Aorta (tissue), 5 donors: ENCODE data around the gene NISCH. TPM values are rescaled to one million over a fixed set of nuclear protein-coding genes. Genes with fewer than 3 reads are reported as not detected.

Experiments
- ATAC-seq: fragments of 200-7000 bp; cut with Tn5 transposase; one replicate; pipeline ENCODE4 v1.9.1; 2022; ENCODE audit warnings: moderate library complexity; ENCODE audit not compliant: low FRiP score
- DNase-seq, 2 donors: peaks; one replicate each; pipeline ENCODE4 v3.0.0-alpha.2; 2020
- H3K27ac ChIP-seq, 2 donors: one replicate each; pipeline ENCODE4 v1.5.1; 2013; ENCODE audit warnings: low read length in 2 of 2, mild to moderate bottlenecking in 2 of 2, moderate library complexity in 2 of 2, control low read depth in 1 of 2, inconsistent platforms in 1 of 2, low read depth in 1 of 2
- H3K27me3 ChIP-seq, 2 donors: one replicate each; pipeline ENCODE4 v1.6.1; 2013; ENCODE audit warnings: control low read depth in 1 of 2, low read length in 1 of 2, mild to moderate bottlenecking in 1 of 2, moderate library complexity in 1 of 2; ENCODE audit not compliant: insufficient read depth in 2 of 2, control insufficient read depth in 1 of 2
- H3K36me3 ChIP-seq, 2 donors: one replicate each; pipeline ENCODE4 v1.6.1; 2013; ENCODE audit warnings: control low read depth in 1 of 2, low read length in 1 of 2, mild to moderate bottlenecking in 1 of 2; ENCODE audit not compliant: insufficient read depth in 2 of 2, control insufficient read depth in 1 of 2
- H3K4me1 ChIP-seq, 2 donors: one replicate each; pipeline ENCODE4 v1.6.1; 2013; ENCODE audit warnings: low read length in 2 of 2, control low read depth in 1 of 2, mild to moderate bottlenecking in 1 of 2, moderate library complexity in 1 of 2; ENCODE audit not compliant: insufficient read depth in 2 of 2, control insufficient read depth in 1 of 2
- H3K4me3 ChIP-seq, 2 donors: one replicate each; pipeline ENCODE4 v1.5.1; 2013; ENCODE audit warnings: low read length in 2 of 2, control low read depth in 1 of 2, mild to moderate bottlenecking in 1 of 2
- H3K9me3 ChIP-seq: one replicate; pipeline ENCODE4 v1.6.1; 2013; ENCODE audit warnings: mild to moderate bottlenecking, low read length; ENCODE audit not compliant: control insufficient read depth
- WGBS, 2 donors: extraction: QIAGEN DNeasy Blood & Tissue Kit; methylation state at CpG; one replicate each; pipeline ENCODE4 v1.1.7; 2013; 5-methylcytosine and 5-hydroxymethylcytosine counted together
- intact Hi-C, 2 donors: fragments of 100-400 bp; cut with DNase I; formaldehyde crosslinking; loops; one replicate each; pipeline versions ENCODE4 v1.14.2 to v1.15.0; 2022
- long read RNA-seq, 2 donors: library from polyadenylated mRNA; unstranded; transcript quantifications; one replicate each; pipeline ENCODE4 v2.0.0, GENCODE V29; 2020 to 2021
- polyA plus RNA-seq, 2 donors: library from polyadenylated mRNA; stranded (reverse); fragments of 200-250 nt; gene quantifications; one replicate each; pipeline ENCODE4 v1.2.3, GENCODE V29; 2013
- total RNA-seq, 2 donors: library from RNA; stranded (reverse); fragmentation: NEBNext Ultra II Directional; extraction: Animal tissue kit (Norgen Biotek cat#: 25700); gene quantifications; one replicate each; pipeline ENCODE4 v1.2.1, GENCODE V29; 2021
- donor health status: healthy with polysubstance abuse.
- donor health status: Bipolar disorder and iron deficiency.
- donor health status: DM: no; HTN: no; CAD: no.
- donor health status: DM: no; HTN: no; CAD: no.
- donor health status: DM: yes; HTN: yes; CAD: no.

NISCH gene
- 100 to 1,000 TPM in 1 of 2 donors, 10 to 100 TPM in 1; 80.9 to 157 TPM for total RNA-seq
- 100 to 1,000 TPM in 1 of 2 donors, 10 to 100 TPM in 1; 13.3 to 122 TPM for polyA plus RNA-seq
- long read RNA-seq, donor 1, transcript NISCH-202 (14 exons, 2,589 nt) = major isoform, 9 of 175 reads
- long read RNA-seq, donor 1, transcript NISCH-212 (13 exons, 3,168 nt) = minor isoform, 5 of 175 reads
- long read RNA-seq, donor 1, partial matches to known transcripts = 141 of 175 reads
- long read RNA-seq, donor 1, other reads (novel, unspliced or antisense) = 20 of 175 reads
- long read RNA-seq, donor 2, full-length matches to known transcripts = 9 of 60 reads
- long read RNA-seq, donor 2, partial matches to known transcripts = 36 of 60 reads
- long read RNA-seq, donor 2, other reads (novel, unspliced or antisense) = 15 of 60 reads

GRCh38 chr3:52455283-52456168 lies at the start of gene NISCH:
Gene NISCH, plus strand, starts transcription at chr3:52455604. Its CDS starts 38 bp downstream, at chr3:52455642.
- intact Hi-C loops = loop anchor here in 1 of 2 donors (5.0 to 10.0 kb wide), 2 partner anchors 82 to 171 kb away; partner anchors contain the start of genes GLYCTK and UQCC5
- peaks cover 0 to 2% of the 10 kb centered on the region in 2 donors for H3K36me3 ChIP-seq
- H3K4me3 ChIP-seq = peak within 1 kb of the TSS; percentile 67 to 86
- peak; percentile 93 for ATAC-seq
- no peaks in the 10 kb centered on the region for H3K9me3 ChIP-seq
- WGBS, 2 donors = 1% methylated on average over 53 to 86 of the region's 86 CpGs
- no peaks in the 10 kb centered on the region for H3K4me1 ChIP-seq
- H3K27ac ChIP-seq = peak within 1 kb of the TSS; percentile 14 to 87
- DNase-seq = peak; percentile 93 to 97
- no peaks in the 10 kb centered on the region for H3K27me3 ChIP-seq

GRCh38 chr3:52406231-52406661 lies 49.2 kb upstream of the NISCH start:
- peak; percentile 40 to 59 for DNase-seq
- WGBS, 2 donors = 88 to 90% methylated on average over 11 of the region's 11 CpGs
- intact Hi-C loops = no loop called here

GRCh38 chr3:52406791-52407510 lies 48.5 kb upstream of the NISCH start:
- Histone ChIP-seq H3K4me1 (no peaks in the 10 kb centered on the region), H3K36me3 (no peaks in the 10 kb centered on the region)
- intact Hi-C loops = no loop called here

More at GRCh38 chr3:52406231-52406661, 49.2 kb upstream of the NISCH start:
- Histone ChIP-seq H3K4me3 (no peak overlapping the region), H3K27ac (no peak overlapping the region), H3K4me1 (no peaks in the 10 kb centered on the region), H3K36me3 (no peaks in the 10 kb centered on the region), H3K27me3 (no peaks in the 10 kb centered on the region), H3K9me3 (no peaks in the 10 kb centered on the region)
- ATAC-seq = no peak

GRCh38 chr3:52407779-52408178 lies 47.6 kb upstream of the NISCH start:
- Histone ChIP-seq H3K4me1 (no peaks in the 10 kb centered on the region), H3K36me3 (no peaks in the 10 kb centered on the region), H3K9me3 (no peaks in the 10 kb centered on the region), H3K4me3 (no peak overlapping the region), H3K27ac (no peak overlapping the region), H3K27me3 (no peaks in the 10 kb centered on the region)
- DNase-seq = peak; percentile 40 to 61
- WGBS, 2 donors = 91 to 97% methylated on average over 3 of the region's 3 CpGs
- ATAC-seq = no peak
- intact Hi-C loops = no loop called here

More at GRCh38 chr3:52406791-52407510, 48.5 kb upstream of the NISCH start:
- WGBS, 2 donors = 92 to 94% methylated on average over 20 of the region's 20 CpGs
- ATAC-seq = no peak
- no peaks in the 10 kb centered on the region for H3K27me3 ChIP-seq
- H3K4me3 ChIP-seq = no peak overlapping the region
- no peaks in the 10 kb centered on the region for H3K9me3 ChIP-seq
- no peak overlapping the region for H3K27ac ChIP-seq
- peak; percentile 38 to 61 for DNase-seq

- Histone ChIP-seq H3K36me3 (no peaks in the 10 kb centered on the region), H3K27ac (no peak overlapping the region), H3K27me3 (no peaks in the 10 kb centered on the region), H3K4me1 (no peaks in the 10 kb centered on the region), H3K9me3 (no peaks in the 10 kb centered on the region), H3K4me3 (no peak overlapping the region)
- 90 to 94% methylated on average over 8 of the region's 8 CpGs for WGBS, 2 donors
- ATAC-seq (no peak), DNase-seq (peak in 1 of 2 donors; percentile 24)
- intact Hi-C loops = no loop called here
These were observed 46.9 kb upstream of the NISCH start for GRCh38 chr3:52408466-52408865.

GRCh38 chr3:52415800-52416199 lies 39.6 kb upstream of the NISCH start:
- 89 to 90% methylated on average over 3 of the region's 3 CpGs for WGBS, 2 donors
- no peak for ATAC-seq
- H3K27ac ChIP-seq = no peak overlapping the region
- H3K9me3 ChIP-seq = no peaks in the 10 kb centered on the region
- H3K4me1 ChIP-seq = no peaks in the 10 kb centered on the region
- no peaks in the 10 kb centered on the region for H3K27me3 ChIP-seq
- H3K36me3 ChIP-seq = peaks cover 0 to 2% of the 10 kb centered on the region in 2 donors
- intact Hi-C loops = no loop called here
- no peak overlapping the region for H3K4me3 ChIP-seq
- no peak for DNase-seq

- Histone ChIP-seq H3K4me3 (no peak overlapping the region), H3K27me3 (no peaks in the 10 kb centered on the region), H3K9me3 (no peaks in the 10 kb centered on the region), H3K36me3 (peaks cover 0 to 2% of the 10 kb centered on the region in 2 donors), H3K27ac (no peak overlapping the region), H3K4me1 (no peaks in the 10 kb centered on the region)
- DNase-seq = no peak
- no peak for ATAC-seq
- WGBS, 2 donors = 77 to 80% methylated on average over 2 of the region's 2 CpGs
- intact Hi-C loops = no loop called here
These were observed 35.0 kb upstream of the NISCH start for GRCh38 chr3:52420388-52420787.

GRCh38 chr3:52422669-52423068 lies 32.7 kb upstream of the NISCH start:
- H3K4me3 ChIP-seq = no peak overlapping the region
- no peaks in the 10 kb centered on the region for H3K4me1 ChIP-seq
- H3K9me3 ChIP-seq = no peaks in the 10 kb centered on the region
- H3K27me3 ChIP-seq = no peaks in the 10 kb centered on the region
- WGBS, 2 donors = 83 to 88% methylated on average over 3 of the region's 3 CpGs
- DNase-seq = no peak
- no peak for ATAC-seq
- H3K36me3 ChIP-seq = peaks cover 0 to 2% of the 10 kb centered on the region in 2 donors
- intact Hi-C loops = no loop called here
- H3K27ac ChIP-seq = no peak overlapping the region
